Epithelial cell of esophagus (primary cell): ENCODE results near the gene TNFSF9.

ENCODE experiments used
- DNase-seq: peaks from one replicate; pipeline ENCODE4 v3.0.0; 2010; ENCODE audit warnings: low read depth
- H3K4me3 ChIP-seq: 2 replicates; pipeline ENCODE4 v1.5.1; 2011; ENCODE audit warnings: mild to moderate bottlenecking, low read length, control low read depth
- CTCF ChIP-seq: IDR thresholded peaks from 2 replicates; pipeline ENCODE4 v1.5.1; 2011; ENCODE audit warnings: low read depth, mild to moderate bottlenecking, low read length, control low read depth, inconsistent platforms; ENCODE audit not compliant: insufficient read depth; ENCODE audit errors: missing control alignments

Gene TNFSF9

GRCh38 chr19:6568010-6568526 lies 37.2 kb downstream of the TNFSF9 start:
- H3K4me3 ChIP-seq = no peak overlapping the region

GRCh38 chr19:6568816-6569215 lies 38.0 kb downstream of the TNFSF9 start:
- TF ChIP-seq CTCF = no peak
- DNase-seq = no peak
- H3K4me3 ChIP-seq = no peak overlapping the region

More at GRCh38 chr19:6568010-6568526, 37.2 kb downstream of the TNFSF9 start:
- no peak for DNase-seq
- no peak for TF ChIP-seq CTCF

GRCh38 chr19:6570764-6571163 lies 39.9 kb downstream of the TNFSF9 start:
- no peak overlapping the region for H3K4me3 ChIP-seq
- TF ChIP-seq CTCF = no peak
- DNase-seq = no peak

GRCh38 chr19:6571167-6571566 lies 40.3 kb downstream of the TNFSF9 start:
- no peak for DNase-seq
- TF ChIP-seq CTCF = no peak
- H3K4me3 ChIP-seq = no peak overlapping the region

GRCh38 chr19:6572217-6572616 lies 41.4 kb downstream of the TNFSF9 start:
- DNase-seq = no peak
- no peak overlapping the region for H3K4me3 ChIP-seq
- no peak for TF ChIP-seq CTCF

- DNase-seq = no peak
- no peak overlapping the region for H3K4me3 ChIP-seq
- no peak for TF ChIP-seq CTCF
Measured at GRCh38 chr19:6573350-6573749, 42.5 kb downstream of the TNFSF9 start.

- H3K4me3 ChIP-seq = no peak overlapping the region
- DNase-seq = no peak
- TF ChIP-seq CTCF = no peak
Measured at GRCh38 chr19:6576869-6577475, 46.1 kb downstream of the TNFSF9 start.
